NB4 (cell line): ENCODE results near the gene CYP20A1.

Experiments
- MYC ChIP-seq: IDR thresholded peaks from 2 replicates; pipeline ENCODE4 v1.6.1; 2011; ENCODE audit warnings: low read depth, low read length
- POLR2A ChIP-seq: IDR thresholded peaks from 2 replicates; pipeline ENCODE4 v1.6.1; 2011; ENCODE audit warnings: mild to moderate bottlenecking; ENCODE audit not compliant: insufficient read length; ENCODE audit errors: extremely low read depth
- TF ChIP-seq, protein P1 (sequence below): IDR thresholded peaks from one replicate; pipeline ENCODE4 v1.5.1; 2012; ENCODE audit warnings: low read depth, low read length
- TF ChIP-seq, protein P2 (sequence below): IDR thresholded peaks from 2 replicates; pipeline ENCODE4 v1.6.1; 2011; ENCODE audit warnings: low read depth, low read length

GRCh38 chr2:203195331-203196036, 43.3 kb upstream of the CYP20A1 start:
- TF ChIP-seq POLR2A (no peak), MYC (no peak)
- TF ChIP-seq, protein P1, sequence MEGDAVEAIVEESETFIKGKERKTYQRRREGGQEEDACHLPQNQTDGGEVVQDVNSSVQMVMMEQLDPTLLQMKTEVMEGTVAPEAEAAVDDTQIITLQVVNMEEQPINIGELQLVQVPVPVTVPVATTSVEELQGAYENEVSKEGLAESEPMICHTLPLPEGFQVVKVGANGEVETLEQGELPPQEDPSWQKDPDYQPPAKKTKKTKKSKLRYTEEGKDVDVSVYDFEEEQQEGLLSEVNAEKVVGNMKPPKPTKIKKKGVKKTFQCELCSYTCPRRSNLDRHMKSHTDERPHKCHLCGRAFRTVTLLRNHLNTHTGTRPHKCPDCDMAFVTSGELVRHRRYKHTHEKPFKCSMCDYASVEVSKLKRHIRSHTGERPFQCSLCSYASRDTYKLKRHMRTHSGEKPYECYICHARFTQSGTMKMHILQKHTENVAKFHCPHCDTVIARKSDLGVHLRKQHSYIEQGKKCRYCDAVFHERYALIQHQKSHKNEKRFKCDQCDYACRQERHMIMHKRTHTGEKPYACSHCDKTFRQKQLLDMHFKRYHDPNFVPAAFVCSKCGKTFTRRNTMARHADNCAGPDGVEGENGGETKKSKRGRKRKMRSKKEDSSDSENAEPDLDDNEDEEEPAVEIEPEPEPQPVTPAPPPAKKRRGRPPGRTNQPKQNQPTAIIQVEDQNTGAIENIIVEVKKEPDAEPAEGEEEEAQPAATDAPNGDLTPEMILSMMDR, result no peak
- TF ChIP-seq, protein P2, sequence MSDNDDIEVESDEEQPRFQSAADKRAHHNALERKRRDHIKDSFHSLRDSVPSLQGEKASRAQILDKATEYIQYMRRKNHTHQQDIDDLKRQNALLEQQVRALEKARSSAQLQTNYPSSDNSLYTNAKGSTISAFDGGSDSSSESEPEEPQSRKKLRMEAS, result no peak
